ENCODE data around the gene SH2B3.
"Not testable (repeated sequence)": the region's sequence is repeated elsewhere in the genome, so short reads cannot be mapped to it uniquely, and the experiment has no call there.

Gene SH2B3

GRCh38 chr12:111445726-111446581, 40.2 kb downstream of the SH2B3 start:
- no peak for FAIRE-seq

DNA sequence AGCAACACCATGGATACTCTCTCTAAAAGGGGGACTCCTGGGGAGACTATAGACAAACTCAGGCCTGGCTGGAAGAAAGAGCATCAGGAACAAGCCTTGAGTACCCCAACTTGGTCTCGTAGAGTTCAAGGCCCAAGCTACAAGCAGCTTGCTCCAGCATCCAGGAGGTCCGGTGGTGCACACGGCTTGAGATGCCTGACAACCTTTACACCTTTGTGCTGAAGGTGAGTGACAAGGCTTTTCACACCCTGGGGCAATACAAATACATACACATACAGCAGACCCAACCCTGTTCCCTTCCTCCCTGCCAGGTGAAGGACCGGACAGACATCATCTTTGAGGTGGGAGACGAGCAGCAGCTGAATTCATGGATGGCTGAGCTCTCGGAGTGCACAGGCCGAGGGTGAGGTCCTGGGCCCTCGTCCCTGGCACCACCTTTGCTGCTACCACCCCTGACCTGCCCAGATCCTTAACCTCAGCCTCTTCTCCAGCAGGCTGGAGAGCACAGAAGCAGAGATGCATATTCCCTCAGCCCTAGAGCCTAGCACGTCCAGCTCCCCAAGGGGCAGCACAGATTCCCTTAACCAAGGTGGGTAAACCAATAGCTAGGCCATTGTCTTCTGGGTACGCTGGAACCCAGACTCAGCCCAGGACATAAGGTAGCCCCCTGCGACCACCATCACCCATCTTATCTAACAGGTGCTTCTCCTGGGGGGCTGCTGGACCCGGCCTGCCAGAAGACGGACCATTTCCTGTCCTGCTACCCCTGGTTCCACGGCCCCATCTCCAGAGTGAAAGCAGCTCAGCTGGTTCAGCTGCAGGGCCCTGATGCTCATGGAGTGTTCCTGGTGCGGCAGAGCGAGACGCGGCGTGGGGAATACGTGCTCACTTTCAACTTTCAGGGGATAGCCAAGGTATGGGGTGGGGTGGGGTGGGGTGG, 41.2 kb downstream of the SH2B3 start:
- FAIRE-seq, result no peak

DNA sequence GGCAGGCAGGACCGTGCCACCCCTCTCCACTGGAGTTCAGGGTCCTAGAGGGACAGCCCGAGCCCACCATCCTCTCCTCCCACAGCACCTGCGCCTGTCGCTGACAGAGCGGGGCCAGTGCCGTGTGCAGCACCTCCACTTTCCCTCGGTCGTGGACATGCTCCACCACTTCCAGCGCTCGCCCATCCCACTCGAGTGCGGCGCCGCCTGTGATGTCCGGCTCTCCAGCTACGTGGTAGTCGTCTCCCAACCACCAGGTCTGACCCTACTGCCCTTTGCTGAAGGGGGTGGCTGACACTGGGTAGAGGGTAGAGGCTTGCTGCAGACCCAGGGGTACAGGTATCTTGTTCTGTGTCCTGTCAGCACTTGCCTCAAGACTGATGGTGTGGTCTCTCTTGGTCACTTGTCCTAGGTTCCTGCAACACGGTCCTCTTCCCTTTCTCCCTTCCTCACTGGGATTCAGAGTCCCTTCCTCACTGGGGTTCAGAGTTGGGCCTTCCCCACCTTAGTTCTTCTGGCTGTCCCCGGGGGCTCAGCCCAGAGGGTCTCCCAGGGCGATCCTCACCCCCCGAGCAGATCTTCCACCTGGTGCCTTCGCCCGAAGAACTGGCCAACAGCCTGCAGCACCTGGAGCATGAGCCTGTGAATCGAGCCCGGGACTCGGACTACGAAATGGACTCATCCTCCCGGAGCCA, 42.0 kb downstream of the SH2B3 start:
- no peak for FAIRE-seq

DNA sequence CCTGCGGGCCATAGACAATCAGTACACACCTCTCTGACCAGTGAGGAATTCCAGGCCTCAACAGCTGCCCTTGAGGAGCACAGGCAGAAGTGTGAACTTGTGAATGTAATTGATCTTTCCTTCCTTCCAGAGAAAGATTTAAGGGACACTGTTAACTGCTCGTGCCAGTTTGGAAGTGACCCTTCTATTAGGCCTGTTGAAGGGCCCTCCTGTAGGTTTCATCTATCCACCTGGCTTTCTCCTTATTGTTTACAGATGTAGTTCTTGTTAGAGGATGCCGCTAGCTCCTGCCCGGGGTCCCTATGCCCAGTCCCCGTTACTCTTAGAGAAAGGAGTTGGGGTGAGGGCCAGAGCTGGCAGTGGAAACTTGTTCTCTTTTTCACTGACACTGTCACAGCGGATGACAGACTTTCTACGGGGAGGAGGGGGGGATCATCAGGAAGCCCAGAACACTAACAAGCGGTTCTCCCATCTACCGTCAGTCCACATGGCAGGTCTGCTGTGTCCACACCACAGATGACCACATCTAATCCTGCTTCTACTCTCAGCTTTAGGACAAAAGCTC, 42.6 kb downstream of the SH2B3 start:
- FAIRE-seq, result no peak

GRCh38 chr12:111448846-111449790, 43.4 kb downstream of the SH2B3 start:
- no peak for FAIRE-seq

DNA sequence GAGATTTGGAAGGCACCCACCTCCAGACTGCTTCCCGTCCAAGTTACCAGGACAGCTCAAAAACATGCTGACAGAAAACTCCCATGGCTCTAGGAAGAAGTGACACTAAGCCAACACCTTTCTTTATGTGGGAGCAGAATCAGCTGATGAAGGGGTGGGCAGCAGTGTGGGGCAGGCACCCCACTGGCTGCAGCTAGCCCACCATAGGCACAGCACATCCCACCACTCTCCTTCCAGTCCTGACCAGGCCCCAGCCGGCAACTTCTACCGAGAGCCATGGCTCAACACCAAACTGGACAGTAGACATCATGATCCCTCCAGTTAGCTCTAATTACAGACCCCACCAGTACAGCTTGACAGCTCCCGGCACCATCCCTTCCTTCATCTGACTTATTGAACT, 45.0 kb downstream of the SH2B3 start:
- no peak for FAIRE-seq

DNA sequence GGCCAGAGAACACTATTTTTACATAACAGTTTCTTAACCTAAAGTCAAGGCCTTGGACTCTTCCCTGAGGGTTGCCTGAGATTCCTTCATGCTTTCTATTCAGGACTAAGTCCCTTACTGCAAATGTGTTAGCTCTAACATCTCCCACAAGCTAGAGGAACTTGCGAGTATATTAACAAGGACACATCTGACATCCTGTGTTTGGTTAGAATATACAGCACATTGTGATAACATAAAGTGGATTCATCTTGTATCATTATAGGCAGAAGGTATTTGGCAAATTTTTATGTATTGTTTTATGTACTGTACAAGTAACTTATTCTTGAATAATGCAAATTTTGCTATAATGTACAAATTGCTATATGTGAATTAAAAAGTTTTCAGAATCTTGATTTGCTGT, 45.5 kb downstream of the SH2B3 start:
- FAIRE-seq, result no peak

DNA sequence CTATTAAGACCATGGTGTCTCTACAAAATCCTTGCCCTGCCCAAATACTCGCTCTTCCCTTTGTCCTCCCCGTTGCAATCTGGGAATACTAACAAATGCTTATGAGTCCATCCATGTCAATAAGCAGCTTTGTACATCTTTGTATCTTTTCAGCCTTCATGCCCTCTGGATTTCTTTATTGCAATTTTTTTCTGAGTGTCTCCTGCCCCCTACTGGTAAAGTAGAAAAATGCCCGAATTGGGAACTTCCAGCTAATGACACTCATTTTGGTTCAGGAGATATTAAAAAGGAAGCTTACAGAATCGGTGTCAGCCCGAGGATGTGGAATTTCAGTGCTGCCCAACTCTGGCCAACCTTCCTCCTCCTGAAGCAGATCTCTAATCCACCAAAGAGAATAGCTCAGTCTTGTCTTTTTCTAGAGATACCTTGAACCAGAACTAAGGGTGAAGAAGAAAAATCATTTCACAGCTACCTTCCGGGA, 46.0 kb downstream of the SH2B3 start:
- peak; percentile 56 for FAIRE-seq

GRCh38 chr12:111453071-111453989, 47.6 kb downstream of the SH2B3 start:
- FAIRE-seq, result no peak

GRCh38 chr12:111454311-111454710, 48.6 kb downstream of the SH2B3 start:
- FAIRE-seq, result no peak

GRCh38 chr12:111454716-111455447, 49.2 kb downstream of the SH2B3 start:
- FAIRE-seq, result no peak

DNA sequence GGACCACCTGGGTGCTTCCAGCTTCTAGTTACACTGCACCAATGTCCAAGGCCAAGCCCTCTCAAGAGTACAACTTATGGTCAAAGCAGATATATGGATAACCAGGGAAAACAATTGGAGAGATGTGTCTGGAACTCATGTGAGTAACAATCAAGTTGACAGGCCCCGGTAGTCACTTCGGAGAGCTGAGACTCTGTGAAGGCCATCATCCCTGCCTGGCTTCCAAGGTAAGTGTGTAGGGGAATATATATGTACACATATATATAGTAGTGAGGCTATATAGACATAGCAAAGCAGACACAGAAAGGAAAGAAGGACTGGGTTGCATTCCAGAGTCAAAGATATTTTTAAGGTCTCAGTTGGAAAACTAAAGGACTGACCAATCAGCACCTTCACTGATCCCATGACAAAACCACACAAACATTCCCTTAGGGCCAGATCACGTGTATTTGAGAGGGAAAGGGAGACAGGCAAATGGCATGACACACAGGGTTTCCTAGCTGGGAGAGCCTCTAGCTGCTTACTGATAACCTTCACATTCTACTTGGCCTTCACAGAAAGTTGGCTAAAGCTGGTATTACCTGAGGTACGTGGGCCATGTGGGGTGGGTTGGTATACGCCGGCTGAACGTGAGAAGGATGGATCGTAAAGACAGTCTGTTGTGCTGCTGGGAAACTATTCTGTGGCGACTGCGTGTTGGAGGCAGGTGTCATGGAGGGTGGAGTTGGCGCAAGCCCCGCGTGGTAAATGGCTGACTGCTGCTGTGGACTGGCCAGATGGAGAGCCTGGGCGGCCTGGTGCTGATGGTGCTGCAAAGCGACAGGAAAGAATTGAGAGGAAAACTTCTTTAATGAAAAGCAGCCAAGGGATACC, 50.0 kb downstream of the SH2B3 start:
- FAIRE-seq, result no peak

GRCh38 chr12:111457071-111457470, 51.3 kb downstream of the SH2B3 start:
- FAIRE-seq, result no peak

- FAIRE-seq, result no peak
Measured at GRCh38 chr12:111457577-111457976, 51.9 kb downstream of the SH2B3 start.

DNA sequence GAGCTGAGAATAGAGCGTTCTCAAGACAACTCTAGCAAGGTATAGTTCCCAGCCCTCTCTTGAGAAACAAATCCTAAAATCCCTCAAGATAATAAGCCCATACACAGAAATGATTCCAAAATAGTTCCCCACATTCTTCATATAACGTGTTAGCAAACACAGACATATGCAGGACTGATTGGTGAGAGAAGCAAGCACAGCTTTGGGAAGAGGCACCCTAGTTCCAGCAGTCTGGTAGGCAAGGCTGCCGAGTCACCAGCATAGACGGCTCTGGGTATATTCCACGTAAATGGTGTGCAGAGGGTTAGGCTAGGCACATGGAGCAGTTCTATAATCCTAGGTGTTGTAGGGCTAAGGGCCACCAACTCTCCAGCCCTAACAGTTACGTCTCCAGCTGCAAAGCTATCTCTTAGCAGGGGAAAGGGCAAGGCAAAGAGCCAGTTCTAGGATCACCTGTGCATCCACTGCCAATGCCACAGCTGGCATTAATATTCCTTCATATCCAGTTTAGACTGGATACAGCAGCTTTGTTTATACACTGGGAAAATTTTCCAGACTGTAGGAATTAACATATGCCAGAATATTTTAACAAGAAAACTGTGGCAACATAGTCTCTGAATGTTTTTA, 52.9 kb downstream of the SH2B3 start:
- no peak for FAIRE-seq

GRCh38 chr12:111460111-111460510, 54.4 kb downstream of the SH2B3 start:
- FAIRE-seq, result not testable (repeated sequence)

- FAIRE-seq, result no peak
Measured at GRCh38 chr12:111462210-111462769, 56.6 kb downstream of the SH2B3 start.
